Renal cortex interstitium (tissue), 11 donors: ENCODE measurements around the gene WNT7B. TPM values are rescaled to one million over a fixed set of nuclear protein-coding genes. Genes with fewer than 3 reads are reported as not detected.

Source experiments
- DNase-seq, 11 donors: peaks; one replicate each; pipeline ENCODE4 v3.0.0-alpha.2; 2013; ENCODE audit warnings: low read depth in 9 of 11, low spot score in 4 of 11; ENCODE audit errors: extremely low read depth in 1 of 11
- polyA plus RNA-seq, 3 donors: library from polyadenylated mRNA; unstranded; fragments of 120-200 nt; gene quantifications; one replicate each; pipeline ENCODE4 v1.2.1, GENCODE V29; 2013; ENCODE audit not compliant: insufficient read length in 3 of 3

The WNT7B gene
- polyA plus RNA-seq, 3 donors = 5.8 to 11.1 (median 9.6) TPM

- DNase-seq = no peak
Observed at GRCh38 chr22:45887202-45888131, 89.5 kb downstream of the WNT7B start.

DNA sequence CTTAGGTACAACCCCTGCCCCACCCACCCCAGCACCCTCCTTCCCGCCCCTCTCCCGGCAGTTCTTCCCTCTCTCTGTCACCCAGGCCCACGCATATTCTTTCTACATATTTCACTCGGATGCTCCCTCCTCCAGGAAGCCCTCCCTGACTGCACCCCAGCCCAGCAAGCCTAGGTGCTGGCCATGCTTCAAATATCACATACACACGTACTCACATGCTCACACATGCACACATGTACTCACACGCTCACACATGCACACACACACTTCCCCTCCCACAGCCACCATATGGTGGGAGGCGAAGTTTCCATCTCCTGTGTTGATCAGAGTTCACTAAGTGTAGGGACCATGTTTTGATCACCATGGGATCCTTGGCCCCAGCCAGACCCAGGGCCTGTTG, 90.4 kb downstream of the WNT7B start:
- no peak for DNase-seq

DNA sequence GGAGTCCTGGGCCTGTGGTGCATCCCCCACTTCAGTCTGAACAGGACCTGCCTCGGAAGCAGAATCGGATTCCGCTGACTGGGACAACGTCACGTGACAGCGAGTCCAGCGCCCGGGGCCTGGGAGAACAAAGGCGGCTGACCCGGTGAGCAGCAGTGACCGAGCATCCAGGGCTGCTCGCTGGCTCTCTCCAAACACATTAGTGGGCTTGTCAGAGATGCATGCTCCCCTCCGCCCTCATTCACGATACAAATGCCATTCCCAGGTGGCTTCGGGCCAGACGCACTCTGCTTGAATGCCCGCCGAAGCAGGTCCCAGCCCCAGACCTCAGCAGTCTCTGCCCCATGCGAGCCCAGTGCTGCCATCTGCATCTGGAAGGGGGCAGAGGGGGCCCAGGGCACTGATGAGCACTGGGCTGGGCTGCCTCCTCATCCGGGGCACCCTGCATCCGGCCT, 91.0 kb downstream of the WNT7B start:
- DNase-seq = no peak

GRCh38 chr22:45885171-45885840, 91.7 kb downstream of the WNT7B start:
- no peak for DNase-seq

GRCh38 chr22:45884201-45885062, 92.5 kb downstream of the WNT7B start:
- DNase-seq = no peak

DNA sequence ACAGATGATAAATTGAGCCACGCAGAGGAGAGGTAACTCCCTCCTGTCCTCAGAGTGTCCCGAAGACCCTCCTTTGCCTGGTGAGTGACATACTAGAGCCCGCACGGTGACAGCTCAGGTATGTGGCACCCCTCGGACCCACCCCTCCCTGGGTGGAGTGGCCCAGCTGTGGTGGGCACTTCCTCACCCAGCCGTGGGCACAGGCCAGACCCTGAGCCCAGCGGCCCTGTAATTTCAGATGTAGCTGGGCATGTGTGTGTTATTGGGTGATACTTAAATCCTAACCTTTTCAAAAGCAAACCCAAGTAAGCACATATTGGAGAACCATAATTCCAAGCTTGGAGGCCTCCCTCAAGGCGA, 93.2 kb downstream of the WNT7B start:
- no peak for DNase-seq

- DNase-seq = no peak
Observed at GRCh38 chr22:45882881-45883810, 93.8 kb downstream of the WNT7B start.

GRCh38 chr22:45881524-45881875, 95.5 kb downstream of the WNT7B start:
- DNase-seq = no peak

- DNase-seq = no peak
Observed at GRCh38 chr22:45880716-45881523, 96.0 kb downstream of the WNT7B start.

GRCh38 chr22:45880091-45880715, 96.8 kb downstream of the WNT7B start:
- DNase-seq = no peak

- DNase-seq = no peak
Observed at GRCh38 chr22:45879552-45879949, 97.4 kb downstream of the WNT7B start.

GRCh38 chr22:45878901-45879551, 97.9 kb downstream of the WNT7B start:
- no peak for DNase-seq

DNA sequence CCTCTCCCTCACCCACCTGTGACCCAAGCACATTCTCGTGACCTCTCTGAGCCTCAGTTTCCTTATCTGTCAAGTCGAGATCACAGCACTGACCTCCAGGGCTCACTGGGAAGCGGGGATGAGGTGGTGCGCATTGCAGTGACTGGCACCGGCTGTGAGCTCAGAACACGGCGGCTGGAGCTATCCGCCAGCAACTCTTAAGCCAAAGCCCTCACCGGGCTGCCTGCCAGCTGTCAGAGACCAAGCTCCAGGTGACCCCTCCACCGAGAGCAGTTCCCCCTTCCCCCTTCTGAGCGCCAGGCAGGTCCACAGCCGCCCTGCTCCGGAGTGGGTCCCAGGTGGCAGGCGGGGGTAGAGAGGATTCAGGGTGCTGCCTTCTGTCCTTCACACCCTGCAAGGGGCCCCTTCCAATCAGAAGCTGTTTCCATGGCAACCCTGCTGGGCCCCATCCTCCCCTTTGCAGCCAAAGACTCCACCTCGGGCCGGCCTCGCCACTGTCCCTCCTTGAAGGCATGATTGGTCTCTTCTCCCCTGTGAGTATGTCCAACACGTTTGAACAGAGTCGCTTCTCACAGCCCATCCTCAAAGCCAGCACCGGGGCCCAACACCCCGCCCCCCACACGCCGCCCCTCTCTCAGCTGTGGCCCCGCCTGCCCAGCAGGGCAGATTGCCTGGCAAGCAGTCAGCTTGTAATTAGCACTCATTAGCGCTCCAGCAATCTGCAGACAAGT, 98.7 kb downstream of the WNT7B start:
- no peak for DNase-seq

- no peak for DNase-seq
Observed at GRCh38 chr22:45877651-45878050, 99.3 kb downstream of the WNT7B start.

- no peak for DNase-seq
Observed at GRCh38 chr22:45877036-45877380, 100.0 kb downstream of the WNT7B start.
